ENCODE data around the gene NRDC. TPM values are rescaled to one million over a fixed set of nuclear protein-coding genes. Genes with fewer than 3 reads are reported as not detected.

NRDC gene
- total RNA-seq, 1 donor from 2014 or later, result 155 TPM

DNA sequence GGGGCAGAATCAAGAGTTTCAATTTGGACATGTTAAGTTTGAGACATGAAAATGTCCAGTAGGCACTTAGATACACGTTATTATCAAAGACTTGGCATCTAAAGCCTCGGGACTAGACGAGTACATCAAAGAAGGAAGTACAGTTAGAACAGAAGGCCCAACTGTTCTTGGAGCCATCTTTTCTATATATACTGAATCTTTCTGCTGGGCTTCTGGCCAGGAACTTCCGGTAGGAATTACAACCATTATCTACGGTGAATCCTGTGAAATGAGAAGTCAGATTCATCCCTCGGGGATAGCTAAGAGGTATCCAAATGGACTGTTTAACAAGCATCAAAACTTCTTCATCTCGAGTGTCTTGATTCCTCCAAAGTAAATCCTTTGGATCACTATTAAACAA lies 34.4 kb upstream of the NRDC start:
- no peak overlapping the region for H3K4me3 Mint-ChIP-seq
- H3K36me3 Mint-ChIP-seq (ENCODE audit: low read depth), result no peaks in the 10 kb centered on the region
- H3K4me1 Mint-ChIP-seq, result no peaks in the 10 kb centered on the region

DNA sequence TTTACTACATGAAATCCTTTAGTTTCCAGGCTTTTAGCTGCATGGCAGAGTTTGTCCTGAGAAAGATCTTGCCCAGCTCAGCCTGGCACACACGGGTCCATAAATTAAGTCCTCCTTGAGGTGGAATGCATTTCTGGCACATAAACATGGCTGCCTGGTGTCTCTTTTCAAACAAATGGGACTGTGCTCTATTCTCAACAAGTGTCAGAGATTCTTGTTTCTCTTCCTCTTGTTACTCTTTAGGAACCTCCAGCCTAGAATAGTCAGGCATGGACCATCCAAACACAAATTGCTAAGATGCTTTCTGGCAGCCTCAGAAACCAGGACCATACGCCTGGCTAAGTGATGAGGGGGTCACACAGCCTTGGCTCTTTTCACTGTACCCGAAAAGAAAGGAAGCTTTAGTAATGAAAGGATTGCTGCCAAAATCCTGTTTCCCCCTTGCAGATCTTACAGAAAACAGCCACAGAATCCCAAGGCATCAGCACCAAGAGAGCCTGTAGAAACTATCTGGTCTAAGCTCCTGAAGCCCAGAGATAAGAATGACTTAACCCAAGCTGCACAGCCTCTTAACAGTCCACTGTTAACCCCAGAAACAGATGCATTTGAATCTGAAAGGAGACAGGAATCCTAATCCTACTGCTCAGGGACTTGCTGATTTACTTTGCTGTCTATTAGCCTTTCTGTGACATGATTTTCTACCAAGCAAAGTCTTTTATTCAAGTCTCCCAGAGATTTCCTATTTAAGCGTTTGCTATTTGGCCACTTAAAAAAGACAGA lies 31.9 kb upstream of the NRDC start:
- H3K27ac Mint-ChIP-seq (ENCODE audit: unreplicated experiment), result no peak overlapping the region
- H3K36me3 Mint-ChIP-seq (ENCODE audit: low read depth), result no peaks in the 10 kb centered on the region
- H3K9me3 Mint-ChIP-seq, result no peaks in the 10 kb centered on the region
- no peaks in the 10 kb centered on the region for H3K4me1 Mint-ChIP-seq
- TF ChIP-seq CTCF (conservative IDR thresholded peaks at IDR 0.05), result no peak
- peaks cover 85% of the 10 kb centered on the region for H3K27me3 Mint-ChIP-seq (ENCODE audit: low read depth)
- H3K4me3 Mint-ChIP-seq, result no peak overlapping the region
- DNase-seq (ENCODE audit: low read depth, low spot score), result no peak

More for the DNA sequence above, 34.4 kb upstream of the NRDC start:
- Mint-ChIP-seq H3K27me3 (ENCODE audit: low read depth) (peaks cover 86% of the 10 kb centered on the region), H3K9me3 (no peaks in the 10 kb centered on the region), H3K27ac (ENCODE audit: unreplicated experiment) (no peak overlapping the region)
- DNase-seq (ENCODE audit: low read depth, low spot score), result no peak
- no peak for TF ChIP-seq CTCF (conservative IDR thresholded peaks at IDR 0.05)

DNA sequence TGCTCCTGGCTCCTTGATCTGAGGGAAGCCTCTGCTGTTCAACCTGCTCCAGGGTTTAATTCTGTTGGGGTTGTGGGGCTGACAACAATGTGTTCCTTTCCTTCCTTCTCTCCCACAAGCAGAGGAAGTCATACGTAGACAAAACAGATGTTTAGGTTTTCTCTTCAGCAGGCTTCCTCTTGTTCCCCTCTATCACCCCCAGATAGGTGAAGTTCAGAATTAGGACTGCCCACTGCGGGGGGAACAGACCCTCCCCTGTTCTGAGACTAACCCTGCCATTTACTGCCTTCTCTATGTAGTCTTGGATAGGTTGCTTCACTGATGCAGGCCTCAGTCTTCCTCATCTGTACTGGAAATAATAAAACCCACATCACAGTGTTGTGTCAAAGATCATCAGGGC lies 30.0 kb upstream of the NRDC start:
- TF ChIP-seq CTCF (conservative IDR thresholded peaks at IDR 0.05), result no peak
- Mint-ChIP-seq H3K36me3 (ENCODE audit: low read depth) (no peaks in the 10 kb centered on the region), H3K4me3 (no peak overlapping the region), H3K9me3 (no peaks in the 10 kb centered on the region), H3K4me1 (no peaks in the 10 kb centered on the region), H3K27ac (ENCODE audit: unreplicated experiment) (no peak overlapping the region), H3K27me3 (ENCODE audit: low read depth) (peaks cover 80% of the 10 kb centered on the region)
- DNase-seq (ENCODE audit: low read depth, low spot score), result no peak

GRCh38 chr1:51907079-51907702 lies 28.7 kb upstream of the NRDC start:
- H3K27me3 Mint-ChIP-seq (ENCODE audit: low read depth), result peaks cover 84% of the 10 kb centered on the region
- no peak overlapping the region for H3K27ac Mint-ChIP-seq (ENCODE audit: unreplicated experiment)
- no peak for TF ChIP-seq CTCF (conservative IDR thresholded peaks at IDR 0.05)

GRCh38 chr1:51906306-51907078 lies 28.0 kb upstream of the NRDC start:
- TF ChIP-seq CTCF (conservative IDR thresholded peaks at IDR 0.05), result no peak
- Mint-ChIP-seq H3K4me1 (no peaks in the 10 kb centered on the region), H3K4me3 (no peak overlapping the region), H3K36me3 (ENCODE audit: low read depth) (no peaks in the 10 kb centered on the region), H3K9me3 (no peaks in the 10 kb centered on the region), H3K27me3 (ENCODE audit: low read depth) (peaks cover 78% of the 10 kb centered on the region), H3K27ac (ENCODE audit: unreplicated experiment) (no peak overlapping the region)
- no peak for DNase-seq (ENCODE audit: low read depth, low spot score)

More at GRCh38 chr1:51907079-51907702, 28.7 kb upstream of the NRDC start:
- no peaks in the 10 kb centered on the region for H3K36me3 Mint-ChIP-seq (ENCODE audit: low read depth)
- no peaks in the 10 kb centered on the region for H3K4me1 Mint-ChIP-seq
- no peak for DNase-seq (ENCODE audit: low read depth, low spot score)
- no peaks in the 10 kb centered on the region for H3K9me3 Mint-ChIP-seq
- H3K4me3 Mint-ChIP-seq, result no peak overlapping the region
